HK-2 (cell line): ENCODE results near the gene KCNH1.

Experiments
- DNase-seq: peaks from one replicate; pipeline ENCODE4 v3.0.0-alpha.2; 2018; ENCODE audit not compliant: unreplicated experiment

Gene KCNH1

GRCh38 chr1:210652329-210652954, 481.5 kb downstream of the KCNH1 start:
- DNase-seq, result no peak

- no peak for DNase-seq
Observed at GRCh38 chr1:210650403-210650802, 483.5 kb downstream of the KCNH1 start.

- no peak for DNase-seq
Observed at GRCh38 chr1:210648588-210649269, 485.2 kb downstream of the KCNH1 start.

GRCh38 chr1:210647406-210648333, 486.3 kb downstream of the KCNH1 start:
- no peak for DNase-seq

- no peak for DNase-seq
Observed at GRCh38 chr1:210646258-210646616, 487.7 kb downstream of the KCNH1 start.

GRCh38 chr1:210645582-210646257, 488.2 kb downstream of the KCNH1 start:
- DNase-seq, result no peak

GRCh38 chr1:210641582-210641981, 492.4 kb downstream of the KCNH1 start:
- DNase-seq, result no peak

- no peak for DNase-seq
Observed at GRCh38 chr1:210635108-210635507, 498.8 kb downstream of the KCNH1 start.

GRCh38 chr1:210633636-210634035, 500.3 kb downstream of the KCNH1 start:
- no peak for DNase-seq

GRCh38 chr1:210633140-210633539, 500.8 kb downstream of the KCNH1 start:
- DNase-seq, result no peak

- no peak for DNase-seq
Observed at GRCh38 chr1:210631399-210631798, 502.5 kb downstream of the KCNH1 start.

GRCh38 chr1:210629276-210629675, 504.7 kb downstream of the KCNH1 start:
- no peak for DNase-seq

GRCh38 chr1:210627755-210628154, 506.2 kb downstream of the KCNH1 start:
- DNase-seq, result no peak
